DLD1 (cell line): ENCODE data around the gene SLK.

Experiments
- in situ Hi-C: cut with HindIII; loops from 2 replicates; pipeline ENCODE4 v1.10.0; 2017; ENCODE audit warnings: low sequenced_read_pairs

SLK gene

DNA sequence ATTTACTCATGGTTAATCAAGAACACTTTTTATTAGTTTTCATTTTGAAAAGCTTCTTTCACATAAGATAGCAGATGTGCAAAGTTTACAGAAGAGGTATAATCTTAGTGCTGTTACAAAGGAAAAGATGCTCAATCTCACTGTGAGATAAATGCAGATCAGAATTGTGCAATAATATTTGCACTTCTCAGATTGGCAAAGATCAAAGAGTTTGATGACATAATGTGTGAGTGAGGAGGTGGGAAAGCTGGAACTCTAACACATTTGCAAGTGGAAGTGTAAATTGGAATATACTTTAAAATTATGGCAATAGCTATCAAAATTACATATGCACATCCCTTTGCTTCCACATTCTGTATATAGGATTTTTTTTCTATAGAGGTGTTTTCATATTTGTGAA is 27.4 kb upstream of the SLK start:
- in situ Hi-C loops = no loop called here

- in situ Hi-C loops = no loop called here
Measured at GRCh38 chr10:103941801-103942200, 25.1 kb upstream of the SLK start.

- in situ Hi-C loops = no loop called here
Measured at GRCh38 chr10:103942866-103943265, 24.1 kb upstream of the SLK start.

- in situ Hi-C loops = no loop called here
Measured at GRCh38 chr10:103947799-103948516, 19.0 kb upstream of the SLK start.

GRCh38 chr10:103949728-103950127 is 17.2 kb upstream of the SLK start:
- in situ Hi-C loops = no loop called here

DNA sequence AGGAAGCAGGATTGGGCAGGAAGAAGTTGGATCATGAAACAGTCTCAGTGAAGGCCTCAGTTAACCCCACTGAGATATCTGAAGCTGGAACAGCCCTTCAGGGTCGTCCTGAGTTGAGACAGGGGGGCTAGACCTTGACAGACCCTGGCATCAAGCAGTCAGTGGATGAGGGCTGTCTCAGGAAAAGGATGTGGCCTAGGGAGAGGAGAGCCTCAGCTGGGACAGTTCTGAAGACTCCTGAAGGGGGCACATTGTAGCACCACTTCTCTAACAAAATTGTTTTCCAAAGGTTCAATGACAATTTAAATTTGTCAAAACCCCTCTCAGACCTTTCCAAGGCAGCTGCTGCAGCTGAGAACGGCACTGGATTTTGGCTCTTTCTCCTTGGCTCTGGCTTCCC is 15.8 kb upstream of the SLK start:
- in situ Hi-C loops = no loop called here

DNA sequence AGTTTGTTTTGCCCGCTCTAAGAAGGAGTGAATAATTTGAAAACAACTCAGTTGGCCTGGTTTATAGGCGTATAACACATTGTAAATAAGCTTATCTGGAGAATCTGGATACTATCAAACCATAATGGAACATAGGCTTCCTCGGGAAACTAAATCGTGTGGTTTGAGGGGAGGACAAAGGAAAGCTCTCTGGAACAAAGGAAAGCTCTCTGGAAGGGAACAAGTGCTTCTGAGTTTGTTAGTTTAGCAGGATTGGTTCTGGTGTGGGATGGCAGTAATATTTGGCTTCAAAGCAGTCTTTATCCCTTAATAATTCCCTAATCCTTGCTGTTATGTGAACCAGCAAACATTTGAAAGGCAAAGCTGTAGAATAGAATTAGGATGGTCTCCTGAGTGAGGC is 15.0 kb upstream of the SLK start:
- in situ Hi-C loops = no loop called here

DNA sequence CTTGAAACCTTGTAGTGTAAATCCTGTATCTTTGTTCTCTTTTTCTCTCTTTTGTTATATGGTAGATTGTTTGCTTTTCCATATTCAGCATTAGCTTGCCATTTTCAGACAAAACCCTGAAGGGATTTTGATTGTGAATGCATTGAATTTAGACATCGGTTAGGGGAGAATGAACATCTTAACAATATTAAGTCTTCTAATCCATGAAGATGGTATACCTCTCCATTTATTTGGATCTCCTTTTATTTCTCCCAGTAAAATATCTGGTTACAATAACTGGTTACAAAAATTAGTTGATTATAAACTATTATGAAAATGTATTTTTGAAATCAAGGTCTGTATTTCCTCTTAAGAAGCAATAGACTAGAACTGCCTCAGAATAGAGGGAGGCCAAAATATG is 12.4 kb upstream of the SLK start:
- in situ Hi-C loops = no loop called here

GRCh38 chr10:103958996-103959395 is 7.9 kb upstream of the SLK start:
- in situ Hi-C loops = no loop called here

DNA sequence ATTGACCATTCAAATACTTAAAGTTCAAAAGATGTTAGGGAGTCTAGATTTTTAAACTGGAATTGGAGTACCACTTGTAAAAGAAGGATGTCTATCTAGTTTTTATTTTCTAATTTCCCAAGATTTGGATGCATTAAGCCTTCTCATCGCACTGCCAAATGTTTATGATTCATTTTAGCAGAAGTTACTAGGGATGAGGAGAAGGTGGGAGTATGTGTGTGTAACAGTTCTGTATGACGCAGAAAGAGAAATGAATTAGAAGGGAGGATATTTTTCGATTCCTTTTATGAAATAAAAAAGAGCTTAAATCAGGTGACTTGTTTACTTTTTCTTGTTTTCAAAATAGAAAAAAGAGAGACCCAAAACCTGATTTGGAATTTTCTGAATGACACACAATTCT is 6.8 kb upstream of the SLK start:
- in situ Hi-C loops = no loop called here

DNA sequence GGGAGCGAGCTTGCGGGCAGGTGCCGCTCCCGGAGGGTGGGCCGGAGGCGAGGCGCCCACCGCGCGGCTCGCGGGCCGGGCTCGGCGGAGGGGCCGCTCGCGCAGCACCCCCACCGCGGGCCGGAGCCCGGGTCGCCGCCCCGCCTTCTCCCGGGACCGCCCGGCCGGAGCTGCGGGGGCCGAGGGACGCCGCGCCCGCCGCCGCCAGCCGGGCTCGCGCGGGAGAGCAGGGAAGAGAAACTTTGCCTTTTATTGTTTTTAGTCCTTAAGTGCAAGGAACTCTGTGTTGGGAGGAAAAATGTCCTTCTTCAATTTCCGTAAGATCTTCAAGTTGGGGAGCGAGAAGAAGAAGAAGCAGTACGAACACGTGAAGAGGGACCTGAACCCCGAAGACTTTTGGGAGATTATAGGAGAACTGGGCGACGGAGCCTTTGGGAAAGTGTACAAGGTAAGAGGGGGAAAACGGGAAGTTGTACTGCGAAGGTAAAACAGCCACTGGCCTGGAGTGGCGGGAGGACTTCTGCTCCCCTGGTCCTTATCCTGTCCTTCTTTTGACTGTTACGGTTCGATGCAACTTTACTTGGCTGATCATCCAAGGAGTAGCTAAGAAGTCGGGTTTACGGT is 620 bp downstream of the SLK start:
- in situ Hi-C loops = no loop called here

DNA sequence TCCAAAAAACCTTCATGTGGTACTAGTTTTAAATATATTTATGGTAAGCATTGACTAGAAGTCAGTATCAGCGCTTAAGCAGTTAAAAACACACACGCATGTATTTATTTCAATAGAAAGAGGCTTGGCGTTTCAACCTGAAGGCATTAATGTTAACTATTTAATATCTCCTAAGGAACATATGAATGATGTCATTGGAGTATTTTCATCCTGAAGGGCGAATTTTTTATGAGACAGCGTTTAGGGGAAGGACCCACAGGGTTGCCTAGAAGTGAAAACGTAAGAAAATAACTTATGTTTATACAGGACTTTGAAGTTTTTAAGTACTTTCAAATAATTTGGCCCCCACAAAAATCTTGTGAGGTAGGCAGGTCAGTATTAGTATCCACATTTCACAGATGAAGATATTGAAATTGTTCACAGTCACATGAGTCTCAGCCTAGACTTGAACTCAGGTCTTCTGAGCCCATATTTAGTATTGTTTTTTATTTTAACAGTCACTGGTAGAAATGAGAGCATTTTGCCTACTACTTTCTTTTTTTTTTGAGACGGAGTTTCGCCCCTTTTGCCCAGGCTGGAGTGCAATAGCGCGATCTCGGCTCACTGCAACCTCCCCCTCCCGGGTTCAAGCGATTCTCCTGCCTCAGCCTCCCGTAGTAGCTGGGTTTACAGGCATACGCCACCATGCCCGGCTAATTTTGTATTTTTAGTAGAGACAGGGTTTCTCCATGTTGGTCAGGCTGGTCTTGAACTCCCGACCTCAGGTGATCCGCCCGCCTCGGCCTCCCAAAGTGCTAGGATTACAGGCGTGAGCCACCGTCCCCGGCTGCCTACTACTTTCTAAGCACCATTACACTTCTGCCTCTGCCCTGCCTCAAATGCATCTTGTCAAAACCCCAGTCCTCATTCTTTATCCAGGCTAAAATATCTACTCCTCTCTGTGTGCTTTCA is 1.8 kb downstream of the SLK start:
- in situ Hi-C loops = no loop called here

DNA sequence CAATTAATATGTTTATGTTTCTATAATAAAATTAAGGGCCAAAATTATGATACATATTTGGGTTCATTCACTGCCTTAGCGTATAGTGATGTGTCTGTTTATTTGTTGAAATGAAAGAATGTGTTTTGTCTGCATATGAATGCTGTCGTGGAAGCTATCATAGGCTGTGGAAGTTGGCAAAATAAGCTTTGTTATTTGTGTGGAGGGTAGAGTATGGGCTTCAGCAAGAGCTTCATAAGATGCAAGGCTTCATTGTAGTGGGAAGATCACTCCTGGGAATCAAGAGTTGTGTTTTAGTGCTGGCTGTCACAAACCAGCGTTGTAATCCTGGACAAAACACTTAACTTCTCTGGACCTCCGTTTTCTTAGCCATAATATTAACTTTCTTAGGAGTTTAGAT is 2.5 kb downstream of the SLK start:
- in situ Hi-C loops = no loop called here

GRCh38 chr10:103969857-103970627 is 3.1 kb downstream of the SLK start:
- in situ Hi-C loops = no loop called here

DNA sequence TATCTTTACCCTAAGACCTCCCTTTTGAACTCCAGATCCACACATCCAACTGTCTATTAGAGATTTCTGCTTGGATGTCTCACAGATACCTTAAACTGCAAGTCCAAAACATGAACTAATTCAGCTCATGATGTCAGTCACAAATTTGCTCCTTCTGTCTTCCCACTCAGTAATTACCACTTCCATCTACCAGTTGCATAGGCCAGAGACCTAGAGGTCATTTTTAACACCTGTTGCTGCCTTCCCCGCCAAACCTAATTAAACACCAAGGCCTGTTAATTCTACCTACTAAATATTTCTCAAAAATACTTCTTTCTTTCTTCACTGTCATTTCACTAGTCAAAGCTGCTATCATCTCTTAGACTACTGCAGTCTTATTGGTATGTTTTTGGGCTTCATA is 8.2 kb downstream of the SLK start:
- in situ Hi-C loops = no loop called here

DNA sequence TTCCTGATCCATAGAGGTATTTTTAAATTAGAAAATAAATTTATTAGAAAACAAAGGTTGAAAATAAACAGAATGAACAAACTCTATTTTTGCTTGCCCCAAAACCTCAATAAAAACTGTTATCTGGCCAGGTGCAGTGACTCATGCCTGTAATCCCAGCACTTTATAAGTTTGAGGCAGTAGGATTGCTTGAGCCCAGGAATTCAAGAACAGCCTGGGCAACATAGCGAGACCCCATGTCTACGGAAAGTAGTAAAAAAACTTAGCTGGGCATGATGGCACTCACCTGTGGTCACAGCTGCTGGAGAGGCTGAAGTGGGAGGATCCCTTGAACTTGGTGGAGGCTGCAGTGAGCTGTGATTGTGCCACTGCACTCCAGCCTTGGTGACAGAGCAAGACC is 10.3 kb downstream of the SLK start:
- in situ Hi-C loops = no loop called here

- in situ Hi-C loops = no loop called here
Measured at GRCh38 chr10:103979530-103979929, 12.6 kb downstream of the SLK start.

DNA sequence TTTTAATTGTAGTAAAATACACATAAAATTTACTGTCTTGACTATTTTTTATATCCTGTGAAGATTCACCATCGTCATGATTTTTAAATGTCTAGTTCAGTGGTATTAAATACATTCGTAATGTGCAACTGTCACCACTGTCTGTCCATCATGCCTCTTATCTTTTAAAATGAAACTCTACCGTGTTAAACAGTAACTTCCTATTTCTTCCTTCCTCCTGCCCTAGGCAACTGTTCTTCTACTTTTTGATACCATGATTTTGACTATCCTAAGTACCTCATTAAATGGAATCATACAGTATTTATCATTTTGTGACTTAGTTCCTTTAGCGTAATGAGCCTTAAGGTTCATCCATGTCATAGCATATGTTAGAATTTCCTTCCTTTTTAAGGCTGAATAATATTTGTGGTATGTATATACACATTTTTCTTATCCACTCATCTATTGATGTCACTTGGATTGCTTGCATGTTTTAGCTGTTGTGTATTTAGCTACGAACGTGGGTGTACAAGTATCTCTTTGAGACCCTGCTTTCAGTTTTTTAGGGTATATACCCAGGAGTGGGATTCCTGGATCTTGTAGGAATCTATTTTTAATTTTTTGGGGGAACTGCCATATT is 13.5 kb downstream of the SLK start:
- in situ Hi-C loops = no loop called here

DNA sequence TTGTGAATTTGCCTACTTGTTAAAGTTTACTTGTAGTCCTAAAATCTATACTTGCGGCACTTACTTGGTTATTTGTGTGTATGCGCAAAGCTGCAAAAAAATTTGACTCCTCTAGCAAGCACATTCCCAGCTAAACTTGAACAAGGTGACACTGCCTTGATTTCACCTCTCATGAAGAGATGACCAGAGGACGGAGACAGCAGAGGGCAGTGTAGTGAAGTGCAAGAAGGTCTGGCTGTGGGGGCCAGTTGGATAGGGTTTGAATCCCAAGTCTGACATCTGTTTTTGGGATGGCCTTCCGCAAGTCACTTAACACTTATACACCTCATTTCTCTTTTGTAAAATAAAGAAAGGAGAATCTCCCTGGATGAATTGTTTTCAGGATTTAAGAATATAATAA is 15.7 kb downstream of the SLK start:
- in situ Hi-C loops = no loop called here

- in situ Hi-C loops = no loop called here
Measured at GRCh38 chr10:103983367-103983911, 16.5 kb downstream of the SLK start.
